ENCODE measurements around the gene ZNF793.
A peak's percentile ranks its signal among the peaks of the same experiment; 100 is the strongest.

Gene ZNF793

GRCh38 chr19:37506387-37507166 lies at the start of gene ZNF793:
Gene ZNF793, plus strand, starts transcription at chr19:37506939. Its CDS starts 16,501 bp downstream, at chr19:37523440.
- peaks cover 7 to 11% of the 10 kb centered on the region in 2 donors for H3K36me3 ChIP-seq (ENCODE audit: control insufficient read depth in 2 of 2, insufficient read depth in 2 of 2, low read length in 2 of 2)
- H3K9me3 ChIP-seq (ENCODE audit: control insufficient read depth in 2 of 2, low read length in 2 of 2) = no peaks in the 10 kb centered on the region
- peak within 1 kb of the TSS; percentile 95 to 98 for H3K9ac ChIP-seq (ENCODE audit: low read length in 2 of 2)
- peaks cover 11% of the 10 kb centered on the region for H3K4me1 ChIP-seq (ENCODE audit: control insufficient read depth, insufficient read depth, low read length)
- H3K27ac ChIP-seq (ENCODE audit: low read length) = peak within 1 kb of the TSS; percentile 99
- peak within 1 kb of the TSS; percentile 99 to 100 for H3K4me3 ChIP-seq (ENCODE audit: low read length in 2 of 2)
- no peaks in the 10 kb centered on the region for H3K27me3 ChIP-seq (ENCODE audit: control insufficient read depth in 1 of 2, insufficient read depth in 2 of 2, low read length in 2 of 2)

- H3K4me1 ChIP-seq (ENCODE audit: control insufficient read depth, insufficient read depth, low read length) = peaks cover 23% of the 10 kb centered on the region
- peak overlapping the region; percentile 73 to 90 for H3K9ac ChIP-seq (ENCODE audit: low read length in 2 of 2)
- H3K9me3 ChIP-seq (ENCODE audit: control insufficient read depth in 2 of 2, low read length in 2 of 2) = peaks cover 3% of the 10 kb centered on the region in 2 donors
- H3K27me3 ChIP-seq (ENCODE audit: control insufficient read depth in 1 of 2, insufficient read depth in 2 of 2, low read length in 2 of 2) = no peaks in the 10 kb centered on the region
- peaks cover 15 to 18% of the 10 kb centered on the region in 2 donors for H3K36me3 ChIP-seq (ENCODE audit: control insufficient read depth in 2 of 2, insufficient read depth in 2 of 2, low read length in 2 of 2)
- H3K4me3 ChIP-seq (ENCODE audit: low read length in 2 of 2) = peak overlapping the region; percentile 82 to 99
- peak overlapping the region; percentile 92 for H3K27ac ChIP-seq (ENCODE audit: low read length)
Measured at GRCh38 chr19:37466277-37466797, 40.4 kb upstream of the ZNF793 start.

GRCh38 chr19:37466798-37467607 lies 39.7 kb upstream of the ZNF793 start, which contains the start of gene ZNF569:
Gene ZNF569, minus strand, starts transcription at chr19:37467444. Its CDS starts 22,523 bp downstream, at chr19:37444921.
- peaks cover 0 to 3% of the 10 kb centered on the region in 2 donors for H3K9me3 ChIP-seq (ENCODE audit: control insufficient read depth in 2 of 2, low read length in 2 of 2)
- peaks cover 13 to 17% of the 10 kb centered on the region in 2 donors for H3K36me3 ChIP-seq (ENCODE audit: control insufficient read depth in 2 of 2, insufficient read depth in 2 of 2, low read length in 2 of 2)
- peak within 1 kb of the TSS; percentile 95 to 99 for H3K4me3 ChIP-seq (ENCODE audit: low read length in 2 of 2)
- H3K27ac ChIP-seq (ENCODE audit: low read length) = peak within 1 kb of the TSS; percentile 92
- H3K4me1 ChIP-seq (ENCODE audit: control insufficient read depth, insufficient read depth, low read length) = peaks cover 25% of the 10 kb centered on the region
- no peaks in the 10 kb centered on the region for H3K27me3 ChIP-seq (ENCODE audit: control insufficient read depth in 1 of 2, insufficient read depth in 2 of 2, low read length in 2 of 2)
- peak within 1 kb of the TSS; percentile 73 to 90 for H3K9ac ChIP-seq (ENCODE audit: low read length in 2 of 2)

- Histone ChIP-seq H3K36me3 (ENCODE audit: control insufficient read depth in 2 of 2, insufficient read depth in 2 of 2, low read length in 2 of 2) (peaks cover 11 to 12% of the 10 kb centered on the region in 2 donors), H3K9me3 (ENCODE audit: control insufficient read depth in 2 of 2, low read length in 2 of 2) (peaks cover 0 to 3% of the 10 kb centered on the region in 2 donors), H3K27me3 (ENCODE audit: control insufficient read depth in 1 of 2, insufficient read depth in 2 of 2, low read length in 2 of 2) (no peaks in the 10 kb centered on the region), H3K27ac (ENCODE audit: low read length) (peak overlapping the region; percentile 92), H3K4me1 (ENCODE audit: control insufficient read depth, insufficient read depth, low read length) (peaks cover 25% of the 10 kb centered on the region), H3K9ac (ENCODE audit: low read length in 2 of 2) (peak overlapping the region; percentile 73 to 90), H3K4me3 (ENCODE audit: low read length in 2 of 2) (peak overlapping the region; percentile 82 to 99)
Measured at GRCh38 chr19:37467608-37468090, 39.1 kb upstream of the ZNF793 start.

- H3K36me3 ChIP-seq (ENCODE audit: control insufficient read depth in 2 of 2, insufficient read depth in 2 of 2, low read length in 2 of 2) = peaks cover 10 to 11% of the 10 kb centered on the region in 2 donors
- H3K9me3 ChIP-seq (ENCODE audit: control insufficient read depth in 2 of 2, low read length in 2 of 2) = peaks cover 0 to 8% of the 10 kb centered on the region in 2 donors
- peak within 1 kb of the TSS; percentile 94 to 98 for H3K9ac ChIP-seq (ENCODE audit: low read length in 2 of 2)
- no peaks in the 10 kb centered on the region for H3K27me3 ChIP-seq (ENCODE audit: control insufficient read depth in 1 of 2, insufficient read depth in 2 of 2, low read length in 2 of 2)
- peaks cover 25% of the 10 kb centered on the region for H3K4me1 ChIP-seq (ENCODE audit: control insufficient read depth, insufficient read depth, low read length)
- peak within 1 kb of the TSS; percentile 92 for H3K27ac ChIP-seq (ENCODE audit: low read length)
- peak within 1 kb of the TSS; percentile 95 to 99 for H3K4me3 ChIP-seq (ENCODE audit: low read length in 2 of 2)
Measured at GRCh38 chr19:37468961-37469777, 37.6 kb upstream of the ZNF793 start, which contains the start of gene ZNF570. Gene ZNF570, plus strand, starts transcription at chr19:37469356. Its CDS starts 999 bp downstream, at chr19:37470355.

- Histone ChIP-seq H3K4me3 (ENCODE audit: low read length in 2 of 2) (peak overlapping the region; percentile 95 to 99), H3K27me3 (ENCODE audit: control insufficient read depth in 1 of 2, insufficient read depth in 2 of 2, low read length in 2 of 2) (no peaks in the 10 kb centered on the region), H3K9ac (ENCODE audit: low read length in 2 of 2) (no peak overlapping the region), H3K4me1 (ENCODE audit: control insufficient read depth, insufficient read depth, low read length) (peaks cover 25% of the 10 kb centered on the region), H3K36me3 (ENCODE audit: control insufficient read depth in 2 of 2, insufficient read depth in 2 of 2, low read length in 2 of 2) (peaks cover 4 to 8% of the 10 kb centered on the region in 2 donors), H3K27ac (ENCODE audit: low read length) (no peak overlapping the region), H3K9me3 (ENCODE audit: control insufficient read depth in 2 of 2, low read length in 2 of 2) (peaks cover 0 to 5% of the 10 kb centered on the region in 2 donors)
Measured at GRCh38 chr19:37470216-37470615, 36.5 kb upstream of the ZNF793 start.

GRCh38 chr19:37472165-37472564 lies 34.6 kb upstream of the ZNF793 start:
- peaks cover 16% of the 10 kb centered on the region for H3K4me1 ChIP-seq (ENCODE audit: control insufficient read depth, insufficient read depth, low read length)
- H3K36me3 ChIP-seq (ENCODE audit: control insufficient read depth in 2 of 2, insufficient read depth in 2 of 2, low read length in 2 of 2) = peaks cover 10 to 21% of the 10 kb centered on the region in 2 donors
- H3K9me3 ChIP-seq (ENCODE audit: control insufficient read depth in 2 of 2, low read length in 2 of 2) = peaks cover 0 to 10% of the 10 kb centered on the region in 2 donors
- no peak overlapping the region for H3K4me3 ChIP-seq (ENCODE audit: low read length in 2 of 2)
- H3K9ac ChIP-seq (ENCODE audit: low read length in 2 of 2) = no peak overlapping the region
- H3K27ac ChIP-seq (ENCODE audit: low read length) = no peak overlapping the region
- H3K27me3 ChIP-seq (ENCODE audit: control insufficient read depth in 1 of 2, insufficient read depth in 2 of 2, low read length in 2 of 2) = no peaks in the 10 kb centered on the region

- Histone ChIP-seq H3K9me3 (ENCODE audit: control insufficient read depth in 2 of 2, low read length in 2 of 2) (peaks cover 38 to 53% of the 10 kb centered on the region in 2 donors), H3K27me3 (ENCODE audit: control insufficient read depth in 1 of 2, insufficient read depth in 2 of 2, low read length in 2 of 2) (no peaks in the 10 kb centered on the region), H3K4me1 (ENCODE audit: control insufficient read depth, insufficient read depth, low read length) (no peaks in the 10 kb centered on the region), H3K27ac (ENCODE audit: low read length) (no peak overlapping the region), H3K9ac (ENCODE audit: low read length in 2 of 2) (no peak overlapping the region), H3K4me3 (ENCODE audit: low read length in 2 of 2) (peak overlapping the region in 1 of 2 donors; percentile 63), H3K36me3 (ENCODE audit: control insufficient read depth in 2 of 2, insufficient read depth in 2 of 2, low read length in 2 of 2) (peaks cover 27 to 40% of the 10 kb centered on the region in 2 donors)
Measured at GRCh38 chr19:37484406-37485168, 22.2 kb upstream of the ZNF793 start.

GRCh38 chr19:37492213-37492612 lies 14.5 kb upstream of the ZNF793 start:
- no peak overlapping the region for H3K9ac ChIP-seq (ENCODE audit: low read length in 2 of 2)
- no peak overlapping the region for H3K27ac ChIP-seq (ENCODE audit: low read length)
- H3K4me1 ChIP-seq (ENCODE audit: control insufficient read depth, insufficient read depth, low read length) = no peaks in the 10 kb centered on the region
- no peak overlapping the region for H3K4me3 ChIP-seq (ENCODE audit: low read length in 2 of 2)
- H3K36me3 ChIP-seq (ENCODE audit: control insufficient read depth in 2 of 2, insufficient read depth in 2 of 2, low read length in 2 of 2) = no peaks in the 10 kb centered on the region
- no peaks in the 10 kb centered on the region for H3K27me3 ChIP-seq (ENCODE audit: control insufficient read depth in 1 of 2, insufficient read depth in 2 of 2, low read length in 2 of 2)
- H3K9me3 ChIP-seq (ENCODE audit: control insufficient read depth in 2 of 2, low read length in 2 of 2) = peaks cover 9 to 13% of the 10 kb centered on the region in 2 donors
